GM18868 (cell line): Measurements from ENCODE around the gene TMEM167B.
"Not testable (repeated sequence)": the region's sequence is repeated elsewhere in the genome, so short reads cannot be mapped to it uniquely, and the experiment has no call there.

Experiments
- ATAC-seq: cut with Tn5 transposase; IDR thresholded peaks from one replicate; pipeline ENCODE4 v1.9.1; 2021; ENCODE audit warnings: mild to moderate bottlenecking, moderate library complexity; ENCODE audit not compliant: unreplicated experiment

TMEM167B gene

GRCh38 chr1:109090196-109091077 is at the start of gene TMEM167B:
Gene TMEM167B, plus strand, starts transcription at chr1:109090764. Its CDS starts 109 bp downstream, at chr1:109090873.
- peak; percentile 90 for ATAC-seq

GRCh38 chr1:109040989-109041620 is 49.5 kb upstream of the TMEM167B start:
- peak; percentile 22 for ATAC-seq

- ATAC-seq, result peak; percentile 93
These were observed 48.7 kb upstream of the TMEM167B start, which contains the start of gene WDR47 for GRCh38 chr1:109041621-109042468. Gene WDR47, minus strand, starts transcription at chr1:109042102. Its CDS starts 18,590 bp downstream, at chr1:109023512.

GRCh38 chr1:109045595-109045994 is 45.0 kb upstream of the TMEM167B start:
- no peak for ATAC-seq

GRCh38 chr1:109046671-109047070 is 43.9 kb upstream of the TMEM167B start:
- ATAC-seq, result no peak

- ATAC-seq, result no peak
These were observed 43.2 kb upstream of the TMEM167B start for GRCh38 chr1:109047339-109047738.

GRCh38 chr1:109048335-109048734 is 42.2 kb upstream of the TMEM167B start:
- no peak for ATAC-seq

- no peak for ATAC-seq
These were observed 40.2 kb upstream of the TMEM167B start for GRCh38 chr1:109050228-109050995.

GRCh38 chr1:109052145-109052544 is 38.4 kb upstream of the TMEM167B start:
- not testable (repeated sequence) for ATAC-seq

GRCh38 chr1:109056064-109056463 is 34.5 kb upstream of the TMEM167B start:
- ATAC-seq, result no peak

GRCh38 chr1:109059026-109059425 is 31.5 kb upstream of the TMEM167B start:
- ATAC-seq, result no peak

GRCh38 chr1:109060707-109061106 is 29.9 kb upstream of the TMEM167B start:
- no peak for ATAC-seq

- ATAC-seq, result no peak
These were observed 29.4 kb upstream of the TMEM167B start for GRCh38 chr1:109061183-109061582.

GRCh38 chr1:109065137-109065536 is 25.4 kb upstream of the TMEM167B start:
- ATAC-seq, result no peak

- ATAC-seq, result no peak
These were observed 22.7 kb upstream of the TMEM167B start for GRCh38 chr1:109067883-109068282.

GRCh38 chr1:109069294-109069693 is 21.3 kb upstream of the TMEM167B start:
- no peak for ATAC-seq

- ATAC-seq, result peak; percentile 100
These were observed 14.8 kb upstream of the TMEM167B start, which contains the start of gene TAF13 for GRCh38 chr1:109075531-109076490. Gene TAF13, minus strand, starts transcription at chr1:109076003. Its CDS starts 56 bp downstream, at chr1:109075947.

- no peak for ATAC-seq
These were observed 12.2 kb upstream of the TMEM167B start for GRCh38 chr1:109078317-109078716.

- no peak for ATAC-seq
These were observed 11.3 kb upstream of the TMEM167B start for GRCh38 chr1:109079240-109079622.
